PC-3 (cell line): ENCODE data around the gene CSMD2. TPM values are rescaled to one million over a fixed set of nuclear protein-coding genes. Genes with fewer than 3 reads are reported as not detected.

ENCODE experiments used
- ATAC-seq: fragments of 200-7000 bp; cut with Tn5 transposase; 2 replicates; pipeline ENCODE4 v1.9.1; 2020; ENCODE audit warnings: mild to moderate bottlenecking, moderate library complexity
- BruUV-seq: library from RNA; stranded (reverse); fragments of 400-500 nt; replicated peaks from 2 replicates; lab custom pipeline; 2021; lab: Mats Ljungman, UMichigan
- CTCF ChIA-PET: fragments of 300-600 bp; sonication (Branson Sonifier 250); formaldehyde crosslinking; loops from one replicate; lab custom pipeline; 2022; ENCODE audit warnings: antibody characterized with exemption; lab: Charles Lee
- POLR2A ChIA-PET: fragments of 300-600 bp; sonication (Branson Sonifier 250); formaldehyde crosslinking; loops from one replicate; lab custom pipeline; 2022; ENCODE audit warnings: antibody characterized with exemption; ENCODE audit not compliant: unreplicated experiment; lab: Charles Lee
- DNase-seq: peaks from one replicate; pipeline ENCODE4 v3.0.0-alpha.2; 2015
- H2AFZ ChIP-seq: fragments of 300-600 bp; sonication (generic); 2 replicates; pipeline ENCODE4 v1.6.0; 2016; ENCODE audit warnings: antibody characterized with exemption, low read length
- H3F3A ChIP-seq: fragments of 300-600 bp; sonication (generic); one replicate; pipeline ENCODE4 v1.6.0; 2017; ENCODE audit warnings: antibody characterized with exemption, low read length, control low read depth, mild to moderate bottlenecking; ENCODE audit not compliant: unreplicated experiment
- H3K27ac ChIP-seq: fragments of 300-600 bp; sonication (generic); 2 replicates; pipeline ENCODE4 v1.5.1; 2016; ENCODE audit warnings: mild to moderate bottlenecking, low read length
- H3K27me3 ChIP-seq: fragments of 300-600 bp; sonication (generic); 2 replicates; pipeline ENCODE4 v1.6.1; 2016; ENCODE audit warnings: low read length, mixed read lengths
- H3K36me3 ChIP-seq: fragments of 300-600 bp; sonication (generic); 2 replicates; pipeline ENCODE4 v1.6.1; 2016; ENCODE audit warnings: low read depth, mixed run types, low read length, mixed read lengths
- H3K4me1 ChIP-seq: fragments of 300-600 bp; sonication (generic); 2 replicates; pipeline ENCODE4 v1.5.1; 2016; ENCODE audit warnings: low read length; ENCODE audit not compliant: insufficient read depth
- H3K4me2 ChIP-seq: fragments of 300-600 bp; sonication (generic); 2 replicates; pipeline ENCODE4 v1.6.0; 2016; ENCODE audit warnings: low read length
- H3K4me3 ChIP-seq: fragments of 300-600 bp; sonication (generic); 2 replicates; pipeline ENCODE4 v1.5.1; 2016; ENCODE audit warnings: mild to moderate bottlenecking, low read length, mixed read lengths
- H3K79me2 ChIP-seq: fragments of 300-600 bp; sonication (generic); 2 replicates; pipeline ENCODE4 v1.6.1; 2017; ENCODE audit warnings: low read length, mixed read lengths
- H3K9ac ChIP-seq: fragments of 300-600 bp; sonication (generic); 2 replicates; pipeline ENCODE4 v1.6.0; 2016; ENCODE audit warnings: mild to moderate bottlenecking, low read length
- H3K9me2 ChIP-seq: fragments of 300-600 bp; sonication (generic); replicated peaks from 2 replicates; pipeline ENCODE4 v1.6.1; 2016; ENCODE audit warnings: mixed run types, low read length, mixed read lengths
- H3K9me3 ChIP-seq: fragments of 300-600 bp; sonication (generic); 2 replicates; pipeline ENCODE4 v1.6.1; 2016; ENCODE audit warnings: low read length, mixed read lengths
- H4K20me1 ChIP-seq: fragments of 300-600 bp; sonication (generic); 2 replicates; pipeline ENCODE4 v1.6.1; 2016; ENCODE audit warnings: low read length, mixed read lengths
- EZH2 ChIP-seq: fragments of 300-600 bp; sonication (generic); IDR thresholded peaks from one replicate; pipeline ENCODE4 v1.6.1; 2017; ENCODE audit warnings: antibody characterized with exemption, mild to moderate bottlenecking, low read length; ENCODE audit not compliant: unreplicated experiment
- EZH2phosphoT487 ChIP-seq: fragments of 300-600 bp; sonication (generic); IDR thresholded peaks from 2 replicates; pipeline ENCODE4 v1.6.1; 2018; ENCODE audit warnings: mild to moderate bottlenecking, antibody characterized with exemption, low read length, borderline replicate concordance
- intact Hi-C: fragments of 100-400 bp; cut with micrococcal nuclease; formaldehyde crosslinking; loops from 2 replicates; pipeline ENCODE4 v1.9.0; 2023
- total RNA-seq: library from RNA; depleted of rRNA; stranded (reverse); fragments of >200 nt; gene quantifications from 2 replicates; pipeline ENCODE4 v1.2.3, GENCODE V29; 2014
- TF ChIP-seq, protein P1 (sequence below): fragments of 300-600 bp; sonication (generic); conservative IDR thresholded peaks from 2 replicates; pipeline ENCODE4 v1.5.1; 2017; ENCODE audit warnings: antibody characterized with exemption, low read depth, mild to moderate bottlenecking, low read length

CSMD2 gene
- total RNA-seq, 1 experiment from 2014 or later, result not detected

DNA sequence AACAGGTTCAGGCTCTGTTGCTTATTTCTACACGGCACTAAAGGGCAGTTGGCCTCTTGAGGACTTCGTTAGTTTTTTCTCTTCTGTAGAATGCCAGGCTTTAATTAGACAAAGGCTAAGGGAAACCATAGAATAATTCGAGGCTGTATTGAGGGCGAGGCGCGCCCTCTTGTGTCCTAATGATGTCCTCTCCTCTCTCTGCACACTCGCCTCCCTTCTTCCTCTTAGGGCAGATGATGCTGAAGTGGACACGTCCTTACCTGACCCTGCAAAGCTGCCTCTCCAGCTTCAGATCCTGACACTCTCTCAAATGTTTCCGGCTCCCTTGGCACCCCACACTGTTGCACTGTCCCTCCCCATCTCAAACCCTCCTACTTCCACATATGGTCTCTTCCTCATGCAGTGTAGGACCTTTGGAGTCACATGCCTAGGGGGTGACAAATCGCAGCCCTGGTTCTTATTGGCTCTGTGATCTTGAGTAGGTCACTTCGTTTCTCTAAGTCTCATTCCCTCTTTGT lies 694.5 kb downstream of the CSMD2 start:
- peak; percentile 89 for ATAC-seq
- H4K20me1 ChIP-seq, result no peaks in the 10 kb centered on the region
- BruUV-seq, result no TSS peak
- H3F3A ChIP-seq, result no peaks in the 10 kb centered on the region
- H3K9me2 ChIP-seq, result no peaks in the 10 kb centered on the region
- no peak overlapping the region for H3K27ac ChIP-seq
- ChIA-PET POLR2A (no interaction called here), CTCF (interaction anchor here (0.5 to 1.5 kb wide), 3 partner anchors 98 to 175 kb away, joined by 3 to 9 read pairs (median 5); no protein-coding TSS in a partner anchor)
- intact Hi-C loops, result loop anchor here (1.0 to 5.0 kb wide), 5 partner anchors 38 to 175 kb away; partner anchors contain the start of gene PHC2
- H3K4me1 ChIP-seq, result no peaks in the 10 kb centered on the region
- H3K9ac ChIP-seq, result no peak overlapping the region
- peak; percentile 86 for DNase-seq
- TF ChIP-seq, protein P1, sequence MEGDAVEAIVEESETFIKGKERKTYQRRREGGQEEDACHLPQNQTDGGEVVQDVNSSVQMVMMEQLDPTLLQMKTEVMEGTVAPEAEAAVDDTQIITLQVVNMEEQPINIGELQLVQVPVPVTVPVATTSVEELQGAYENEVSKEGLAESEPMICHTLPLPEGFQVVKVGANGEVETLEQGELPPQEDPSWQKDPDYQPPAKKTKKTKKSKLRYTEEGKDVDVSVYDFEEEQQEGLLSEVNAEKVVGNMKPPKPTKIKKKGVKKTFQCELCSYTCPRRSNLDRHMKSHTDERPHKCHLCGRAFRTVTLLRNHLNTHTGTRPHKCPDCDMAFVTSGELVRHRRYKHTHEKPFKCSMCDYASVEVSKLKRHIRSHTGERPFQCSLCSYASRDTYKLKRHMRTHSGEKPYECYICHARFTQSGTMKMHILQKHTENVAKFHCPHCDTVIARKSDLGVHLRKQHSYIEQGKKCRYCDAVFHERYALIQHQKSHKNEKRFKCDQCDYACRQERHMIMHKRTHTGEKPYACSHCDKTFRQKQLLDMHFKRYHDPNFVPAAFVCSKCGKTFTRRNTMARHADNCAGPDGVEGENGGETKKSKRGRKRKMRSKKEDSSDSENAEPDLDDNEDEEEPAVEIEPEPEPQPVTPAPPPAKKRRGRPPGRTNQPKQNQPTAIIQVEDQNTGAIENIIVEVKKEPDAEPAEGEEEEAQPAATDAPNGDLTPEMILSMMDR, result peak; percentile 92
- no peak for TF ChIP-seq EZH2
- H3K9me3 ChIP-seq, result no peaks in the 10 kb centered on the region
- 0 out of 2 replicates have a peak overlapping the region, but pooled peaks have one; percentile 39 for H2AFZ ChIP-seq
- no peak overlapping the region for H3K4me3 ChIP-seq
- H3K4me2 ChIP-seq, result no peak overlapping the region
- H3K79me2 ChIP-seq, result no peaks in the 10 kb centered on the region
- 0 out of 2 replicates have a peak, but pooled peaks cover 7% of the 10 kb centered on the region for H3K27me3 ChIP-seq
- H3K36me3 ChIP-seq, result no peaks in the 10 kb centered on the region

GRCh38 chr1:33469691-33470090 lies 695.3 kb downstream of the CSMD2 start:
- Histone ChIP-seq H3K27ac (no peak overlapping the region), H3K9me2 (no peaks in the 10 kb centered on the region), H3K9me3 (no peaks in the 10 kb centered on the region), H3F3A (no peaks in the 10 kb centered on the region), H3K4me3 (no peak overlapping the region), H3K36me3 (no peaks in the 10 kb centered on the region), H3K4me1 (no peaks in the 10 kb centered on the region), H4K20me1 (no peaks in the 10 kb centered on the region), H3K79me2 (no peaks in the 10 kb centered on the region), H3K27me3 (no peaks in the 10 kb centered on the region), H3K4me2 (no peak overlapping the region), H3K9ac (no peak overlapping the region), H2AFZ (no peak overlapping the region)
- no TSS peak for BruUV-seq
- ATAC-seq (no peak), DNase-seq (no peak)
- no peak for TF ChIP-seq EZH2
- TF ChIP-seq EZH2phosphoT487, result no peak
- TF ChIP-seq, protein P1, result no peak
- intact Hi-C loops, result loop anchor here (1.0 to 5.0 kb wide), 5 partner anchors 37 to 174 kb away; partner anchors contain the start of gene PHC2
- ChIA-PET CTCF (no interaction called here), POLR2A (interaction anchor here (0.6 kb wide), 1 partner anchor 38 kb away, joined by 3 read pairs; no protein-coding TSS in a partner anchor)

- intact Hi-C loops, result no loop called here
- Histone ChIP-seq H3K27ac (no peak overlapping the region), H3K27me3 (no peaks in the 10 kb centered on the region), H3K9me2 (no peaks in the 10 kb centered on the region), H3K9ac (no peak overlapping the region), H3K79me2 (no peaks in the 10 kb centered on the region), H4K20me1 (no peaks in the 10 kb centered on the region), H3K4me2 (no peak overlapping the region), H3K9me3 (no peaks in the 10 kb centered on the region), H3K36me3 (no peaks in the 10 kb centered on the region), H2AFZ (no peak overlapping the region), H3K4me3 (no peak overlapping the region), H3F3A (no peaks in the 10 kb centered on the region), H3K4me1 (no peaks in the 10 kb centered on the region)
- BruUV-seq, result no TSS peak
- no peak for ATAC-seq
- no peak for DNase-seq
- POLR2A ChIA-PET, result no interaction called here
- CTCF ChIA-PET, result no interaction called here
- TF ChIP-seq, protein P1, result no peak
- TF ChIP-seq EZH2phosphoT487, result no peak
- no peak for TF ChIP-seq EZH2
Observed at GRCh38 chr1:33468967-33469366, 696.1 kb downstream of the CSMD2 start.
